HepG2 (cell line): ENCODE results near the gene REPS2. TPM values are rescaled to one million over a fixed set of nuclear protein-coding genes. Genes with fewer than 3 reads are reported as not detected.

Experiments used
- HINFP ChIP-seq: sonication (generic); formaldehyde crosslinking; IDR thresholded peaks from 2 replicates; pipeline ENCODE4 v1.4.0; 2020; ENCODE audit warnings: low read depth, mild to moderate bottlenecking, missing genetic modification reagents
- HNRNPK ChIP-seq: fragments of 200-400 bp; formaldehyde crosslinking; IDR thresholded peaks from 2 replicates; pipeline ENCODE4 v1.6.1; 2018; ENCODE audit warnings: low read length, low read depth, moderate library complexity, mild to moderate bottlenecking; ENCODE audit not compliant: poor library complexity, severe bottlenecking
- KDM2A ChIP-seq: sonication (generic); formaldehyde crosslinking; IDR thresholded peaks from 2 replicates; pipeline ENCODE4 v1.4.0; 2020; ENCODE audit warnings: low read depth, missing genetic modification reagents, borderline replicate concordance
- KLF6 ChIP-seq: IDR thresholded peaks from 2 replicates; pipeline ENCODE4 v1.8.0; 2016; ENCODE audit warnings: missing biosample characterization, missing genetic modification reagents
- MXD3 ChIP-seq: IDR thresholded peaks from 2 replicates; pipeline ENCODE4 v1.6.1; 2016; ENCODE audit warnings: mild to moderate bottlenecking, missing biosample characterization, missing genetic modification reagents
- NCOA2 ChIP-seq: sonication (generic); formaldehyde crosslinking; IDR thresholded peaks from 2 replicates; pipeline ENCODE4 v1.8.0; 2022; ENCODE audit warnings: inconsistent platforms
- NFYB ChIP-seq: sonication (generic); formaldehyde crosslinking; IDR thresholded peaks from 2 replicates; pipeline ENCODE4 v1.4.0; 2020; ENCODE audit warnings: missing genetic modification reagents
- NFYC ChIP-seq: IDR thresholded peaks from 2 replicates; pipeline ENCODE4 v1.6.1; 2016; ENCODE audit warnings: missing genetic modification reagents, missing compliant biosample characterization
- PHB2 ChIP-seq: fragments of 450-650 bp; IDR thresholded peaks from 2 replicates; pipeline ENCODE4 v1.6.1; 2018; ENCODE audit not compliant: partially characterized antibody
- POLR2A ChIP-seq, 2 experiments: IDR thresholded peaks; 2 replicates each; pipeline ENCODE4 v1.6.1; 2011; ENCODE audit warnings: low read depth in 2 of 2, low read length in 2 of 2, mild to moderate bottlenecking in 1 of 2, moderate library complexity in 1 of 2; ENCODE audit not compliant: insufficient read depth in 1 of 2
- SALL1 ChIP-seq: sonication (generic); formaldehyde crosslinking; IDR thresholded peaks from 2 replicates; pipeline ENCODE4 v1.8.0; 2022; ENCODE audit warnings: mild to moderate bottlenecking, missing genetic modification reagents
- ZBTB25 ChIP-seq: IDR thresholded peaks from 2 replicates; pipeline ENCODE4 v1.6.1; 2018; ENCODE audit warnings: missing genetic modification reagents
- ZEB1 ChIP-seq: IDR thresholded peaks from 2 replicates; pipeline ENCODE4 v1.6.1; 2012; ENCODE audit warnings: mild to moderate bottlenecking, low read depth, inconsistent platforms; ENCODE audit not compliant: insufficient replicate concordance
- ZFP36L1 ChIP-seq: sonication (generic); formaldehyde crosslinking; IDR thresholded peaks from 2 replicates; pipeline ENCODE4 v1.8.0; 2022; ENCODE audit warnings: mild to moderate bottlenecking, missing genetic modification reagents, moderate library complexity
- ZNF138 ChIP-seq: sonication (generic); formaldehyde crosslinking; IDR thresholded peaks from 2 replicates; pipeline ENCODE4 v1.5.0; 2020; ENCODE audit warnings: mild to moderate bottlenecking, low read depth, missing genetic modification reagents
- ZNF260 ChIP-seq: sonication (generic); formaldehyde crosslinking; IDR thresholded peaks from 2 replicates; pipeline ENCODE4 v1.4.0; 2020; ENCODE audit warnings: missing genetic modification reagents, low read depth, mild to moderate bottlenecking, borderline replicate concordance
- ZNF282 ChIP-seq: fragments of 450-650 bp; IDR thresholded peaks from 2 replicates; pipeline ENCODE4 v1.6.1; 2018; ENCODE audit not compliant: partially characterized antibody
- ZNF501 ChIP-seq: sonication (generic); formaldehyde crosslinking; IDR thresholded peaks from 2 replicates; pipeline ENCODE4 v1.5.1; 2020; ENCODE audit warnings: mild to moderate bottlenecking, moderate library complexity, missing genetic modification reagents
- ZNF563 ChIP-seq: sonication (generic); formaldehyde crosslinking; IDR thresholded peaks from 2 replicates; pipeline ENCODE4 v1.8.0; 2022; ENCODE audit warnings: mild to moderate bottlenecking, moderate library complexity, missing genetic modification reagents
- ZNF781 ChIP-seq: sonication (generic); formaldehyde crosslinking; IDR thresholded peaks from 2 replicates; pipeline ENCODE4 v1.5.1; 2020; ENCODE audit warnings: borderline replicate concordance, mild to moderate bottlenecking, missing genetic modification reagents; ENCODE audit errors: not compliant biosample characterization
- ZNF788 ChIP-seq: sonication (generic); formaldehyde crosslinking; IDR thresholded peaks from 2 replicates; pipeline ENCODE4 v1.5.0; 2020; ENCODE audit warnings: mild to moderate bottlenecking, missing genetic modification reagents, borderline replicate concordance
- ZNF790 ChIP-seq: sonication (generic); formaldehyde crosslinking; IDR thresholded peaks from 2 replicates; pipeline ENCODE4 v1.8.0; 2022; ENCODE audit warnings: missing genetic modification reagents, mild to moderate bottlenecking, borderline replicate concordance
- polyA plus RNA-seq, 8 experiments: library from polyadenylated mRNA; depleted of rRNA in 3 of 8; stranded (reverse) in 7 of 8; unstranded in 1 of 8; fragments of >200 nt; fragmentation: Illumina TruSeq in 4 of 8; extraction: Trizol in 4 of 8; gene quantifications; 2 replicates each; pipeline versions ENCODE4 v1.2.1 to v1.2.3, GENCODE V29; 2011 to 2016; ENCODE audit warnings: low read depth in 4 of 8, missing spikeins in 1 of 8, mixed read lengths in 1 of 8; ENCODE audit not compliant: insufficient read depth in 1 of 8
- total RNA-seq, 5 experiments: library from RNA; depleted of rRNA; stranded (reverse); fragments of >200 nt; fragmentation: Illumina TruSeq; extraction: Trizol; gene quantifications; 2 replicates each; pipeline ENCODE4 v1.2.3, GENCODE V29; 2016; ENCODE audit warnings: low read depth in 1 of 5
- TF ChIP-seq, protein P1 (sequence below): sonication (generic); formaldehyde crosslinking; IDR thresholded peaks from 2 replicates; pipeline ENCODE4 v1.5.0; 2020; ENCODE audit warnings: missing genetic modification reagents

REPS2 gene
- total and polyA plus RNA-seq, 2 of the 13 experiments (the other 11 are each of a cell fraction or from before 2014, with no cell fraction given), result 0.05 to 0.58 TPM

DNA sequence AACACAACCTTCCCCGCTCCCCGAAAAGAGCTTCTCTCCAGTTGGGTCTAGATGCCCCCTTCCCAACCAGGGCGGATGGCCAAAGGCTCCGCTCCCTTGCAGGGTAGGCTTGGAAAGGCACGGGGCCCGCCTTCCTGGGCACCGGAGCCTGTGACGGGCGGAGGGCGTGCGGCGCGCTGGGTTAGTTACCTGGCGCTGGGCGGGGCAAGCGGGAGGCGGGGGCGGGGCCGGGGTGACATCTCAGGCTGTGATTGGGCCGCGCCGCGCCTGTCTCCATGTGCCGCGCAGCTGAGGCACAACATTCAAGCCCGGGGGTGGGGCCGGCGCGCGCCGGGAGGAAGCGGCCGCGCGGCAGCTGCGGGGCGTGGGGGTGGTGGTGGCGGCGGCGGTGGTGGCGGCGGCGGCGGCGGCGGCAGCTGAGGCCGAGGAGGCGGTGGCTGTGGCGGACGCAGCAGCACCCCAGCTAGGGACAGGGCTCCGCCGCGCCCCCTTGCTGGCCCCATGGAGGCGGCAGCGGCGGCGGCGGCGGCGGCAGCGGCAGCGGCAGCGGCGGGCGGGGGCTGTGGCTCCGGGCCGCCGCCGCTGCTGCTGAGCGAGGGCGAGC lies at the start of gene REPS2 (continued):
- TF ChIP-seq, protein P1, sequence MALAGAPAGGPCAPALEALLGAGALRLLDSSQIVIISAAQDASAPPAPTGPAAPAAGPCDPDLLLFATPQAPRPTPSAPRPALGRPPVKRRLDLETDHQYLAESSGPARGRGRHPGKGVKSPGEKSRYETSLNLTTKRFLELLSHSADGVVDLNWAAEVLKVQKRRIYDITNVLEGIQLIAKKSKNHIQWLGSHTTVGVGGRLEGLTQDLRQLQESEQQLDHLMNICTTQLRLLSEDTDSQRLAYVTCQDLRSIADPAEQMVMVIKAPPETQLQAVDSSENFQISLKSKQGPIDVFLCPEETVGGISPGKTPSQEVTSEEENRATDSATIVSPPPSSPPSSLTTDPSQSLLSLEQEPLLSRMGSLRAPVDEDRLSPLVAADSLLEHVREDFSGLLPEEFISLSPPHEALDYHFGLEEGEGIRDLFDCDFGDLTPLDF (CRISPR knock-in tag), result no peak
- TF ChIP-seq KDM2A (CRISPR knock-in tag) (no peak; the same call in 1 of the 2 replicates), PHB2 (no peak), NFYC (CRISPR knock-in tag) (peak; percentile 44; the same call in 1 of the 2 replicates), HINFP (CRISPR knock-in tag) (no peak), ZNF788 (CRISPR knock-in tag) (no peak), ZNF260 (no peak), KLF6 (no peak), ZEB1 (peak; percentile 64), ZNF781 (no peak), POLR2A (IDR thresholded peaks at IDR 0.05; ENCODE audit: insufficient read depth in 1 of 2, low read depth in 2 of 2, low read length in 2 of 2) (no peak), ZNF282 (no peak), ZFP36L1 (no peak), ZNF563 (CRISPR knock-in tag) (no peak), ZNF501 (CRISPR knock-in tag) (no peak), MXD3 (no peak), HNRNPK (no peak), ZBTB25 (CRISPR knock-in tag) (no peak), NCOA2 (CRISPR knock-in tag) (no peak), ZNF138 (CRISPR knock-in tag) (no peak), NFYB (CRISPR knock-in tag) (peak; percentile 38; the same call in 1 of the 2 replicates), SALL1 (CRISPR knock-in tag) (no peak), ZNF790 (no peak)
